H1 (cell line): Measurements from ENCODE around the gene CAPN7. TPM values are rescaled to one million over a fixed set of nuclear protein-coding genes. Genes with fewer than 3 reads are reported as not detected.

Experiments used
- CTCF ChIA-PET: fragments of 300-600 bp; sonication (Branson Sonifier 250); formaldehyde crosslinking; loops from one replicate; lab custom pipeline; 2021; ENCODE audit not compliant: partially characterized antibody; lab: Charles Lee
- POLR2A ChIA-PET: fragments of 300-600 bp; sonication (Branson Sonifier 250); formaldehyde crosslinking; loops from one replicate; lab custom pipeline; 2021; ENCODE audit warnings: inconsistent platforms; ENCODE audit not compliant: partially characterized antibody; lab: Charles Lee
- DNase-seq, 2 experiments: peaks; one replicate each; pipeline versions ENCODE4 v3.0.0 to v3.0.0-alpha.2; 2010 to 2022; ENCODE audit warnings: low spot score in 2 of 2, low read depth in 1 of 2, mixed read lengths in 1 of 2
- FAIRE-seq: peaks from 2 replicates; lab custom pipeline; 2011; peaks lifted over from hg19 to GRCh38; lab: Jason Lieb, UNC
- H2AFZ ChIP-seq: 2 replicates; pipeline ENCODE4 v1.8.1; 2012; ENCODE audit warnings: low read length, inconsistent platforms
- H2AK5ac ChIP-seq: 2 replicates; pipeline ENCODE4 v1.6.1; 2013; ENCODE audit warnings: low read depth, low read length
- H2BK120ac ChIP-seq: replicated peaks from 2 replicates; pipeline ENCODE3; 2013; ENCODE audit warnings: low read depth, low read length, inconsistent platforms
- H2BK12ac ChIP-seq: 2 replicates; pipeline ENCODE4 v1.6.1; 2013; ENCODE audit warnings: low read depth, low read length
- H2BK15ac ChIP-seq: 2 replicates; pipeline ENCODE4 v1.6.1; 2013; ENCODE audit warnings: low read length
- H2BK20ac ChIP-seq: 2 replicates; pipeline ENCODE4 v1.6.1; 2013; ENCODE audit warnings: low read length
- H2BK5ac ChIP-seq: 2 replicates; pipeline ENCODE4 v1.6.1; 2013; ENCODE audit warnings: low read depth, low read length
- H3K14ac ChIP-seq: 2 replicates; pipeline ENCODE4 v1.6.1; 2013; ENCODE audit warnings: inconsistent platforms; ENCODE audit not compliant: insufficient read length
- H3K18ac ChIP-seq: 2 replicates; pipeline ENCODE4 v1.6.1; 2013; ENCODE audit warnings: low read length; ENCODE audit errors: extremely low read depth
- H3K23ac ChIP-seq: 2 replicates; pipeline ENCODE4 v1.6.1; 2013; ENCODE audit warnings: inconsistent platforms; ENCODE audit not compliant: insufficient read length
- H3K23me2 ChIP-seq: 2 replicates; pipeline ENCODE4 v1.6.1; 2013; ENCODE audit warnings: low read depth, low read length
- H3K27ac ChIP-seq: 2 replicates; pipeline ENCODE4 v1.6.1; 2011; ENCODE audit warnings: low read depth, low read length, inconsistent platforms
- H3K27me3 ChIP-seq, 4 experiments: replicated peaks in 1 of 4; 1 replicate in 1 of 4; 2 replicates in 3 of 4; pipeline versions ENCODE4 v1.6.1 to v1.8.1; 2011 to 2013; ENCODE audit warnings: low read length in 3 of 4, mild to moderate bottlenecking in 3 of 4, inconsistent platforms in 2 of 4, mixed read lengths in 2 of 4, moderate library complexity in 1 of 4; ENCODE audit not compliant: control insufficient read depth in 3 of 4, insufficient read depth in 3 of 4; ENCODE audit errors: extremely low read depth in 1 of 4
- H3K36me3 ChIP-seq, 4 experiments: 2 replicates each; pipeline versions ENCODE4 v1.6.1 to v1.8.1; 2011 to 2013; ENCODE audit warnings: mild to moderate bottlenecking in 4 of 4, low read length in 3 of 4, moderate library complexity in 2 of 4, control low read depth in 1 of 4, inconsistent platforms in 1 of 4; ENCODE audit not compliant: insufficient read depth in 4 of 4, control insufficient read depth in 2 of 4
- H3K4ac ChIP-seq: replicated peaks from 2 replicates; pipeline ENCODE3; 2013; ENCODE audit warnings: low read length, low read depth, mixed read lengths, inconsistent platforms; ENCODE audit not compliant: insufficient read length
- H3K4me1 ChIP-seq, 4 experiments: replicated peaks in 1 of 4; 1 replicate in 1 of 4; 2 replicates in 3 of 4; pipeline versions ENCODE4 v1.6.1 to v1.8.1; 2011 to 2013; ENCODE audit warnings: low read length in 3 of 4, inconsistent platforms in 2 of 4, mixed read lengths in 1 of 4; ENCODE audit not compliant: insufficient read depth in 4 of 4, control insufficient read depth in 3 of 4
- H3K4me2 ChIP-seq, 2 experiments: 2 replicates each; pipeline versions ENCODE4 v1.6.1 to v1.8.1; 2011 to 2013; ENCODE audit warnings: low read depth in 2 of 2, low read length in 2 of 2, control low read depth in 1 of 2, inconsistent platforms in 1 of 2, mild to moderate bottlenecking in 1 of 2; ENCODE audit not compliant: insufficient read depth in 1 of 2
- H3K4me3 ChIP-seq, 4 experiments: fragments of 200-600, 300-600 bp in 1 of 4; sonication (generic), shearing (Covaris generic), sonication (Bioruptor Twin) in 1 of 4; 2 replicates each; pipeline versions ENCODE4 v1.5.1 to v1.8.1; 2011 to 2016; ENCODE audit warnings: low read length in 4 of 4, low read depth in 3 of 4, control low read depth in 2 of 4, inconsistent platforms in 2 of 4, mild to moderate bottlenecking in 2 of 4, mixed read lengths in 1 of 4, moderate library complexity in 1 of 4; ENCODE audit not compliant: insufficient read depth in 2 of 4; ENCODE audit errors: extremely low read depth in 1 of 4
- H3K56ac ChIP-seq: replicated peaks from 2 replicates; pipeline ENCODE3; 2013; ENCODE audit warnings: low read depth, mild to moderate bottlenecking, mixed read lengths, low read length, inconsistent platforms; ENCODE audit not compliant: insufficient read length
- H3K79me1 ChIP-seq: 2 replicates; pipeline ENCODE4 v1.6.1; 2013; ENCODE audit warnings: low read depth, low read length, control low read depth
- H3K79me2 ChIP-seq, 2 experiments: 2 replicates each; pipeline versions ENCODE4 v1.6.1 to v1.8.1; 2012 to 2013; ENCODE audit warnings: low read length in 2 of 2, mild to moderate bottlenecking in 2 of 2, inconsistent platforms in 1 of 2; ENCODE audit not compliant: insufficient read depth in 2 of 2, control insufficient read depth in 1 of 2
- H3K9ac ChIP-seq, 4 experiments: replicated peaks in 1 of 4; 1 replicate in 1 of 4; 2 replicates in 3 of 4; pipeline versions ENCODE4 v1.6.1 to v1.8.1; 2011 to 2013; ENCODE audit warnings: low read depth in 3 of 4, low read length in 3 of 4, control low read depth in 2 of 4, mild to moderate bottlenecking in 2 of 4, moderate library complexity in 2 of 4, inconsistent platforms in 1 of 4; ENCODE audit errors: extremely low read depth in 1 of 4
- H3K9me3 ChIP-seq, 2 experiments: 2 replicates each; pipeline versions ENCODE4 v1.6.1 to v1.8.1; 2012 to 2013; ENCODE audit warnings: mild to moderate bottlenecking in 2 of 2, moderate library complexity in 2 of 2, control low read depth in 1 of 2, inconsistent platforms in 1 of 2, low read depth in 1 of 2, low read length in 1 of 2, mixed read lengths in 1 of 2; ENCODE audit not compliant: insufficient read depth in 2 of 2
- H4K20me1 ChIP-seq, 2 experiments: replicated peaks in 1 of 2; 2 replicates each; pipeline versions ENCODE3 to v1.8.1; 2011 to 2013; ENCODE audit warnings: inconsistent platforms in 2 of 2, low read length in 2 of 2, mild to moderate bottlenecking in 1 of 2; ENCODE audit not compliant: insufficient read depth in 2 of 2, control insufficient read depth in 1 of 2
- H4K5ac ChIP-seq: 2 replicates; pipeline ENCODE4 v1.6.1; 2013; ENCODE audit warnings: low read length, low read depth, mixed read lengths, inconsistent platforms; ENCODE audit not compliant: insufficient read length
- H4K8ac ChIP-seq: 2 replicates; pipeline ENCODE4 v1.8.0; 2013; ENCODE audit warnings: mild to moderate bottlenecking, moderate library complexity, low read length, inconsistent platforms; ENCODE audit not compliant: insufficient read depth; ENCODE audit errors: extremely low read depth
- H4K91ac ChIP-seq: replicated peaks from 2 replicates; pipeline ENCODE3; 2013; ENCODE audit warnings: low read length, mixed read lengths, inconsistent platforms; ENCODE audit not compliant: insufficient read length
- BRCA1 ChIP-seq: IDR thresholded peaks from 2 replicates; pipeline ENCODE4 v1.6.1; 2012; ENCODE audit warnings: low read depth, low read length, improper control_type of control experiment
- CBX8 ChIP-seq: fragments of 300-800, 300-1000 bp; sonication (generic); IDR thresholded peaks from 2 replicates; pipeline ENCODE4 v1.7.1; 2016; ENCODE audit warnings: low read depth, low read length, borderline replicate concordance
- EGR1 ChIP-seq: IDR thresholded peaks from 2 replicates; pipeline ENCODE4 v1.6.1; 2011; ENCODE audit warnings: low read depth, low read length, borderline replicate concordance
- JUN ChIP-seq: IDR thresholded peaks from 2 replicates; pipeline ENCODE4 v1.6.1; 2011; ENCODE audit warnings: low read depth, mild to moderate bottlenecking, improper control_type of control experiment, low read length
- NRF1 ChIP-seq: IDR thresholded peaks from 2 replicates; pipeline ENCODE4 v1.6.1; 2011; ENCODE audit warnings: mild to moderate bottlenecking, low read depth, low read length, improper control_type of control experiment
- POLR2AphosphoS5 ChIP-seq: IDR thresholded peaks from 2 replicates; pipeline ENCODE4 v1.6.1; 2011; ENCODE audit warnings: low read depth, low read length
- RAD21 ChIP-seq, 2 experiments: IDR thresholded peaks in 1 of 2; conservative IDR thresholded peaks in 1 of 2; 2 replicates each; pipeline ENCODE4 v1.6.1; 2011; ENCODE audit warnings: low read depth in 2 of 2, low read length in 2 of 2, improper control_type of control experiment in 1 of 2, inconsistent platforms in 1 of 2, mild to moderate bottlenecking in 1 of 2, moderate library complexity in 1 of 2
- SAP30 ChIP-seq: fragments of 300-600 bp; sonication (generic); IDR thresholded peaks from 2 replicates; pipeline ENCODE4 v1.7.1; 2012; ENCODE audit warnings: low read length, moderate library complexity, mild to moderate bottlenecking, inconsistent platforms; ENCODE audit not compliant: insufficient read depth, insufficient replicate concordance
- SIRT6 ChIP-seq: IDR thresholded peaks from one replicate; pipeline ENCODE4 v1.7.1; 2012; ENCODE audit warnings: low read length, inconsistent platforms
- TBP ChIP-seq: IDR thresholded peaks from 2 replicates; pipeline ENCODE4 v1.6.1; 2011; ENCODE audit warnings: low read depth, low read length, improper control_type of control experiment
- TEAD4 ChIP-seq: IDR thresholded peaks from 2 replicates; pipeline ENCODE4 v1.6.1; 2012; ENCODE audit warnings: low read depth, low read length, inconsistent platforms, mixed read lengths
- WGBS, 2 experiments: shearing (Covaris generic) in 1 of 2; methylation state at CpG; one replicate each; pipeline versions ENCODE4 v1.1.6 to v1.1.7; 2013 to 2015; ENCODE audit warnings: low lambda C conversion rate in 2 of 2, mixed read lengths in 2 of 2, inconsistent platforms in 1 of 2, low coverage in 1 of 2, missing lambda C conversion rate in 1 of 2; ENCODE audit not compliant: insufficient replicate concordance in 2 of 2, insufficient coverage in 1 of 2, insufficient read length in 1 of 2; ENCODE audit errors: extremely low coverage in 1 of 2, missing lambda C conversion rate in 1 of 2; 5-methylcytosine and 5-hydroxymethylcytosine counted together
- polyA plus RNA-seq, 7 experiments: library from polyadenylated mRNA; depleted of rRNA in 3 of 7; stranded (reverse) in 5 of 7; unstranded in 2 of 7; fragments of >200 nt in 5 of 7; fragments of 200-250 nt in 2 of 7; gene quantifications; 1 replicate in 5 of 7; 2 replicates in 1 of 7; 4 replicates in 1 of 7; pipeline versions ENCODE4 v1.2.1 to v1.2.3, GENCODE V29; 2011 to 2013; ENCODE audit warnings: missing spikeins in 2 of 7, mixed read lengths in 2 of 7
- total RNA-seq: library from RNA; stranded (reverse); fragmentation: NEBNext Ultra II Directional; extraction: Animal tissue kit (Norgen Biotek cat#: 25700); gene quantifications from 2 replicates; pipeline ENCODE4 v1.2.1, GENCODE V29; 2021

CAPN7 gene
- total and polyA plus RNA-seq, 2 of the 8 experiments (the other 6 are each of a cell fraction or from before 2014, with no cell fraction given), result 5.3 to 13.2 TPM

DNA sequence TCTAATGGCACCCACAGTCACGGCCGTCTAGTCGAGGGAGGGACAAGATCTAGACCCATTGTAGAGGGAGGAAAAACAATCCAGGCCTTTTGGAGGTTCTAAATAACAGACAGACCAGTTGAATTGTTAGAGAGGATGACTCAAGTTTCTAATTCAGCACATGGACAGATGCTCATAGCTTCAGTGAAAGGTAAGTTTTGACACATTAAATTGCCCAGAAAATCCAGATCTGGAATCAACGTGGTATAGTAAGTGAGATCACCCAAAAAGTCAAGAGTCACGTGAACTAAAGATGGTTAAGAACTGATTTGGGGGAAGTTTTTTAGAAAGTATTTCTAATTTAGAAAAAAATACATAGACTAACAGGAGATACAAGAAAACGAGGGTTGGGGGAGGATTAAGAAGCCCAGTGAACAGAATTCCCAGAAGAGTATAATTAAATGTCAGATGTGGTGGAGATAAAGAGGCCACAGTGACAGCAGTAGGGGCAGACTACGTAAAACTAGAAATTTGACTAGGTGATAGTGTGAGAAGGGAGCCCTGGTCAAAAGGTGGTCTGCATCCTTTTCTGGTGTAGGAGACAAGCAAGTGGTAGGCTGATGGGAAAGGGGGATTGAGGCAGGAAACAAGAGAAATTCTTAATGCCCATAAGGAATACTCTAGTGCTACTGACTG lies 47.1 kb downstream of the CAPN7 start:
- Histone ChIP-seq H3K79me2 (no peaks in the 10 kb centered on the region), H2BK15ac (no peak overlapping the region), H4K20me1 (peaks cover 0 to 2% of the 10 kb centered on the region in 2 experiments), H3K4me2 (no peak overlapping the region), H3K27ac (no peak overlapping the region), H2BK12ac (no peak overlapping the region), H3K23ac (no peak overlapping the region), H2AFZ (no peak overlapping the region), H4K8ac (no peak overlapping the region), H4K91ac (no peak overlapping the region), H3K23me2 (no peaks in the 10 kb centered on the region), H3K36me3 (peaks cover 4 to 39% (median 15%) of the 10 kb centered on the region in 4 experiments; a peak in 7 of 8 replicates), H3K9ac (no peak overlapping the region), H3K18ac (no peak overlapping the region), H3K56ac (no peak overlapping the region), H2AK5ac (no peak overlapping the region), H2BK20ac (no peak overlapping the region), H3K4me3 (no peak overlapping the region), H3K4me1 (no peaks in the 10 kb centered on the region), H3K4ac (no peak overlapping the region), H3K79me1 (no peaks in the 10 kb centered on the region), H2BK5ac (no peak overlapping the region), H3K9me3 (no peaks in the 10 kb centered on the region), H3K27me3 (no peaks in the 10 kb centered on the region), H4K5ac (no peak overlapping the region), H3K14ac (no peak overlapping the region), H2BK120ac (no peak overlapping the region)
- ChIA-PET CTCF (interaction anchor here (0.7 to 1.5 kb wide), 8 partner anchors 9 to 154 kb away, joined by 3 to 9 read pairs (median 3); no protein-coding TSS in a partner anchor), POLR2A (no interaction called here)
- WGBS, 2 experiments, result 94% methylated on average over 7 of the region's 7 CpGs; no CpG with 5 or more reads in 1 of the 2 experiments
- FAIRE-seq (no peak), DNase-seq (no peak)
- TF ChIP-seq JUN (no peak), CBX8 (no peak), SIRT6 (no peak), POLR2AphosphoS5 (no peak), SAP30 (no peak), EGR1 (no peak), NRF1 (no peak), TBP (no peak), TEAD4 (no peak), RAD21 (IDR thresholded peaks at IDR 0.05 in 1 of 2, conservative IDR thresholded peaks at IDR 0.05 in 1 of 2; ENCODE audit: low read depth in 2 of 2, low read length in 2 of 2) (no peak), BRCA1 (no peak)
